Bronchial epithelial cell (primary cell): ENCODE results near the gene ACIN1. TPM values are rescaled to one million over a fixed set of nuclear protein-coding genes. Genes with fewer than 3 reads are reported as not detected.

ENCODE experiments used
- DNase-seq: peaks from one replicate; pipeline ENCODE4 v3.0.0-alpha.2; 2010; ENCODE audit warnings: low read depth
- FAIRE-seq: peaks from 2 replicates; lab custom pipeline; 2011; peaks lifted over from hg19 to GRCh38; lab: Jason Lieb, UNC
- H3K27me3 ChIP-seq: 2 replicates; pipeline ENCODE4 v1.5.1; 2011; ENCODE audit warnings: low read length; ENCODE audit not compliant: control insufficient read depth, insufficient read depth
- H3K36me3 ChIP-seq: 2 replicates; pipeline ENCODE4 v1.5.1; 2011; ENCODE audit warnings: low read length; ENCODE audit not compliant: control insufficient read depth, insufficient read depth
- H3K4me3 ChIP-seq: 2 replicates; pipeline ENCODE4 v1.5.1; 2011; ENCODE audit warnings: mild to moderate bottlenecking, low read depth, low read length, control low read depth
- CTCF ChIP-seq: IDR thresholded peaks from 2 replicates; pipeline ENCODE4 v1.5.1; 2011; ENCODE audit warnings: mild to moderate bottlenecking, moderate library complexity, low read length, control low read depth, inconsistent platforms; ENCODE audit not compliant: insufficient read depth, severe bottlenecking
- total RNA-seq: library from RNA; depleted of rRNA; stranded (reverse); fragments of >200 nt; gene quantifications from 2 replicates; pipeline ENCODE4 v1.2.1, GENCODE V29; 2014

ACIN1 gene
- total RNA-seq, 1 donor from 2014 or later = 45.5 TPM

- DNase-seq (no peak), FAIRE-seq (no peak)
- no peaks in the 10 kb centered on the region for H3K27me3 ChIP-seq
- no peaks in the 10 kb centered on the region for H3K36me3 ChIP-seq
- H3K4me3 ChIP-seq = no peak overlapping the region
- TF ChIP-seq CTCF = no peak
Measured at GRCh38 chr14:23117371-23118020, 22.6 kb upstream of the ACIN1 start.

GRCh38 chr14:23115918-23116317 lies 21.0 kb upstream of the ACIN1 start:
- DNase-seq = no peak
- H3K4me3 ChIP-seq = no peak overlapping the region
- H3K36me3 ChIP-seq = no peaks in the 10 kb centered on the region
- H3K27me3 ChIP-seq = no peaks in the 10 kb centered on the region
- no peak for TF ChIP-seq CTCF
- no peak for FAIRE-seq

GRCh38 chr14:23115039-23115731 lies 20.2 kb upstream of the ACIN1 start:
- TF ChIP-seq CTCF = no peak
- H3K4me3 ChIP-seq = no peak overlapping the region
- DNase-seq = peak; percentile 97
- H3K36me3 ChIP-seq = no peaks in the 10 kb centered on the region
- H3K27me3 ChIP-seq = peaks cover 2% of the 10 kb centered on the region
- no peak for FAIRE-seq

- Histone ChIP-seq H3K27me3 (peaks cover 2% of the 10 kb centered on the region), H3K4me3 (no peak overlapping the region), H3K36me3 (no peaks in the 10 kb centered on the region)
- DNase-seq = no peak
- FAIRE-seq = no peak
- no peak for TF ChIP-seq CTCF
Measured at GRCh38 chr14:23114669-23115038, 19.7 kb upstream of the ACIN1 start.

GRCh38 chr14:23114120-23114458 lies 19.2 kb upstream of the ACIN1 start:
- H3K36me3 ChIP-seq = no peaks in the 10 kb centered on the region
- no peak for TF ChIP-seq CTCF
- no peak for FAIRE-seq

More at GRCh38 chr14:23114120-23114458, 19.2 kb upstream of the ACIN1 start:
- Histone ChIP-seq H3K4me3 (no peak overlapping the region), H3K27me3 (peaks cover 2% of the 10 kb centered on the region)
- DNase-seq = no peak
